ENCODE data around the gene NOD1.
A peak's percentile ranks its signal among the peaks of the same experiment; 100 is the strongest.
"Not testable (repeated sequence)": the region's sequence is repeated elsewhere in the genome, so short reads cannot be mapped to it uniquely, and the experiment has no call there.

NOD1 gene

GRCh38 chr7:30504301-30505173 lies 26.0 kb upstream of the NOD1 start, which contains the start of gene GGCT:
Gene GGCT, minus strand, starts transcription at chr7:30504829. Its CDS starts 120 bp downstream, at chr7:30504709.
- peak; percentile 98 for DNase-seq

- DNase-seq = no peak
Observed at GRCh38 chr7:30503274-30504212, 25.0 kb upstream of the NOD1 start.

GRCh38 chr7:30502470-30503251 lies 24.1 kb upstream of the NOD1 start:
- DNase-seq = no peak

GRCh38 chr7:30501264-30501663 lies 22.7 kb upstream of the NOD1 start:
- no peak for DNase-seq

GRCh38 chr7:30493228-30493627 lies 14.6 kb upstream of the NOD1 start:
- DNase-seq = no peak

- no peak for DNase-seq
Observed at GRCh38 chr7:30491417-30491816, 12.8 kb upstream of the NOD1 start.

- DNase-seq = no peak
Observed at GRCh38 chr7:30487371-30487770, 8.8 kb upstream of the NOD1 start.

GRCh38 chr7:30485667-30486066 lies 7.1 kb upstream of the NOD1 start:
- no peak for DNase-seq

GRCh38 chr7:30481416-30481815 lies 2.8 kb upstream of the NOD1 start:
- DNase-seq = not testable (repeated sequence)

GRCh38 chr7:30479202-30480120 lies 877 bp upstream of the NOD1 start:
- DNase-seq = no peak

GRCh38 chr7:30476459-30477145 lies 2.0 kb downstream of the NOD1 start:
- peak; percentile 74 for DNase-seq

- DNase-seq = no peak
Observed at GRCh38 chr7:30475580-30475979, 3.0 kb downstream of the NOD1 start.

GRCh38 chr7:30474893-30475292 lies 3.7 kb downstream of the NOD1 start:
- DNase-seq = no peak

- DNase-seq = no peak
Observed at GRCh38 chr7:30474485-30474884, 4.1 kb downstream of the NOD1 start.

- DNase-seq = no peak
Observed at GRCh38 chr7:30473903-30474302, 4.7 kb downstream of the NOD1 start.

- DNase-seq = no peak
Observed at GRCh38 chr7:30472784-30473775, 5.5 kb downstream of the NOD1 start.

- DNase-seq = no peak
Observed at GRCh38 chr7:30472081-30472783, 6.4 kb downstream of the NOD1 start.

- peak; percentile 42 for DNase-seq
Observed at GRCh38 chr7:30471205-30471604, 7.4 kb downstream of the NOD1 start.

GRCh38 chr7:30470771-30471170 lies 7.8 kb downstream of the NOD1 start:
- DNase-seq = peak; percentile 75
